GM21737 (cell line): ENCODE data around the gene FRMPD2.
"Not testable (repeated sequence)": the region's sequence is repeated elsewhere in the genome, so short reads cannot be mapped to it uniquely, and the experiment has no call there.

Experiments
- ATAC-seq: cut with Tn5 transposase; IDR thresholded peaks from one replicate; pipeline ENCODE4 v1.9.1; 2021; ENCODE audit warnings: mild to moderate bottlenecking, moderate library complexity; ENCODE audit not compliant: unreplicated experiment

FRMPD2 gene

DNA sequence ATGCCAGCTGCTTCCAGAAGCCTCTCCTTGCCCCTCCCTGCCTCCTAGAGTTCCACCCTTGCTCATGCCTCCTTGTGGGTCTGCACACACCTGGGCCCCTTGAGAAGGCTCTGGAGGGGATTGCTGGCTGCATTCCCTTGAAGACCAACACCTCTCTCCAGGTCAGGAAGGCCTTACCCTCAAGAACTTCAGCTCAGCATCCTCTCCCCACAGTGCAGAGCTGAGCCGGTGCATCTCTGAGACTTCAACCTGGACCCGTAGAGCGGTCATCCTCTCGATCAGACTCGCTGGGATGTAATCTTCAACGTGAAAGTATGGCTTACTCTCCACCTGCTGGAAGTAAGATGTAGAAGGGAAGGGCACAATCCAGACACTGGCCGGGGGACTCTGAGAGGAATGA lies 62.7 kb downstream of the FRMPD2 start:
- no peak for ATAC-seq

DNA sequence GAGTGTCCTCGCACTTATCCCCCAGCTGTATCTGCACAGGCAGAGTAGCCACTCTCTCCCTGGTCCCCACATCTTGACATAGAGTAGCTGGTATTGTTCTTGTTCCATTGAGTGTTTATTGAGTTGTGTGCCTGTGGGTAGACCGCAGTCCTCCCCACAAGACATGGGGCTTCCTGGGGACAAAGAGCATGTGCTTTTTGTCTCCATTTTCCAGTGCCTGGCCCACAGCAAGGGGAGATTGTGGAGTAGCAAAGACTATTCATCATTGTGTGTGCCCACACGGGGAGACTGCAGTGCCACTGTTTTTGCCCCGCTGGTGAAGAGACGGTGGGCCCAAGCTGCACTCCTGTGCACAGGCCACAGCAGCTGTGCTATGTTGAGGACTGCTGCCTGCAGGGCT lies 63.5 kb downstream of the FRMPD2 start:
- ATAC-seq = no peak

DNA sequence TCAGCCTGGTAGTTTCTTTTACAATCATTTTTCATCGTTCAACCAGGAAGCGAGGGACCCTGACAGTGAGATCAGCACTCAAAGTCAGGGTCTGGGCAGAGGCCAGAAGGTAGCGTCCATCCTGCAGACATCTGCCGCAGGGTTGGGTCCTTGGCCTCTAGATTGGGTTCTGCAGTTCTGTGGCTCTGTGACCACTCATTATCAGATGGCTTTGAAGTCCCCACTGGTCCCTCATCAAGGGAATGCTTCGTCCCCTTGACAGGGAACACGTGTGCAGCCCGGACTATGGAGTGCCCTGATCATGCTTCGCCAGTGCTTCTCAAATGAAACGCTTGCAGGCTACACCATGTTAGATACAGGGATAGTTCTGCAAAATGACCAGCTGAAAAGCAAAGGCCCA lies 64.1 kb downstream of the FRMPD2 start:
- ATAC-seq = no peak

DNA sequence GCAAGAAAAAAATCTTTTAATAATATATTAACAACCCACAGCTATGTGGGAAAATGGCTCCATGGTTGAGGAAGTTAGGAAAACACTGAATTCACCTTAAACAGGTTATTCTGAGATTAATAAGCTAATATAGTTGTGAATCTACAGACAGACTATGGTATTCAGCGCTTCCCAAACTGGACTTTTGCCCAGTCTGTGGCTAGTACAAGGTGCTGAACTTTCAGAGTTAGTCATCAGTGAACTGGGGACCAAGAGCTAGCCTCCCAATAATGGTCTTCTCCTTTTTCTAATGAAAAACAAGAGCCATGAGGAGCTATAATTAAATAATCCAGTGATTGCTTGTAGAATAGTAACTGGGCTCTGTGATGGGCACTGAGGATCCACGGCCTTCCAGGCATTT lies 65.3 kb downstream of the FRMPD2 start:
- no peak for ATAC-seq

DNA sequence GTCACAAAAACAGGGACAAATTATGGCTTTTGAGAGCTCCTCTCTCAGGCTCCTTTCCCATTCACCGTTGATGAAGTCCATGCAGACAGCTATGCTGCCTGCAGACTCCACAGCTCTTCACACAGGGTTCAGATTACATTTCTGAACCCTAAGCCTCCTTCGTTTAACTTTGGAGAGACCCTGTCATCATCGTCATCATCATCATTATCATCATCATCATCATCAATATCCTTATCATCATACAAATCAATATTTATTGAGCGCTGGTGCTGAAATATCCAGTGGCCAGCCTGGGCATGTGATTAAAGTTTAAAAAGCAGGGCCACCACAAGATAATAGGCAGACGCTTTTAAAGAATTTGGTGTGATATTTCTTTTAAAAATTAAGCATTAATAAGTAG lies 66.6 kb downstream of the FRMPD2 start:
- no peak for ATAC-seq

DNA sequence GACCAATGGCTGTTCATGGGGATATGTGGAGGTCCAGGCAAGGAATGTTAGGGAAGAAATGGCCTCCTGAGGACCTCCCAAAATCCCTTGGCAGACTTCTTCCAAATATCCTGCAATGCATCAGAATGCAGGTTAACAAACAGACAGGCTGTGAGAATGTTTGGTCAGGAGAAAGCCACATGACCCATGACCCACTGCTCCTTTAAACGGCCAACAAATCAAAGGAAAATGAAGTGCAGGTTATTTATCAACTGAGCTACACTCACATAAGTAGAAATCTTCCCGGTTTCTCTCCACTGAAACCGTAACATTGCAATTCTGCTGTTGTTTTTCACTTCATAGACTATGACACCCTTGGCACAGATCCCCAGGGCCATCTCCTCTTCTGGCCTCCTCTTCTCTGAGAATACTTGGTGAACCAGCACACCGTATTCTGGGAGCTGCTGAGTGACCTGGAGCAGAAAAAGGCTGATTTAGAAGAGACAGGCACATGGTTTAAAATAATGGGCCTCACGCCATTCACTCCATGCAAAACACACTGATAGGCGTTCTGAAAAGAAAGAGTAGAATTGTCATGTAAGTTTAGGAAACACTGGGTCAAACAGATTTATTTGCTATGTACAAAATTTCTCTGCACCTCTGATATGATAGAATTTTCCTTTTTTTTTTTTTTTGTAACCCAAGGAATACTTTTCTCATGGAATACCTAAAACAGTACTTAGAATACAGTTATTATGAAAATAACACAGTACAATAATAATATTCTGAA lies 67.8 kb downstream of the FRMPD2 start:
- no peak for ATAC-seq

DNA sequence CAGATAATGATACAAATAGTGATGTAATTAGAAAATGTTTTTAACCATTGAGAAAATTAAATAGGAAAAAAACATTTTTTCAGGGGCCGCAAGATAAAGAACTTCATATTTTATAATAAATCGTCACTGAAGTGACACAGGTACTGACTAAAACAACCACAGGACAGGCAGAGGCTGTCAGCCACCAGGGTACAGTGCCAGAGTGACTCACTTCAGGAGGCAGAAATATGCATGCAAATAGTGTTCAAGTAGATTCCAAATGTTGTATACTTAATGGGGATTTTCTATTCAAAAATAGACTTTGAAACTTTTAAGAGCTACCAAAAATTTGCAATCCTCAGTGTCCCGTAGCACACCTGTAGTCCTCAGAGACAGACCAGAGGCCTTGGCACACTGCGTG lies 68.6 kb downstream of the FRMPD2 start:
- ATAC-seq = no peak

DNA sequence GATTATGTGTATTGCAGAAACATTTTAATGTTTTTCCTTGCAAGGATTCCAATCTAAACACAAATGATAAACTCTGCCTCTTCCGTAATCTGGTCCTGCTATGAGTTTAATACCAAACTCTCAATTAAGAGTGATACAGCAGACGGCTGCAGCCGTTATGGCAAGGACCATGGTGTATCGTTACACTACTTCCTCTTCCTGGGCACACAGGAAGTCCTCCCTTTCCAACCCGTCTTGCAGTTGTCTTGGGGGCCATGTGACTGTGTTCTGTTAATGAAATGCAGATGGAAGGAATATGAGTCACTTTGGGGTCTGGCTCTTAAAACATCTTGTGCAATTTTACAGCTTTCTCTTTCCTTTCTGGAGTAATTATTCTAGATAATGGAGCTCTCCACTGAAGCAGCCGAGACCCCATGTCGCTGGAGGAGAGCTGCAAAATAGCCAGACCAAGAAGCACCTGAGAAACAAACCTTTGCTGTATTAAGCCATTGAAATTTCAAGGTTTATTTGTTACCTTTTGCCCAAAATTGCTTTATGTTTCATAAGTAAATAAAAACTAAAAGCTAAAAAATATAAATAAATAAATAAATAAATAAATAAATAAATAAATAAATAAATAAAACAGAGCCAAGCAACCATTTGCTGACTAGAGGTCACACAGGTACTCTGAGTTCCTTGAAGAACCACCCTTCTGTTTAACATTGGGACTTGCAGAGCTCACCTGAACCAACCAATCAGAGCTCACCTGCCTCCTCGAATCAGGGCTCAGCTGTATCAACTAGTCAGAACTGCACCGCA lies 74.7 kb downstream of the FRMPD2 start:
- no peak for ATAC-seq

DNA sequence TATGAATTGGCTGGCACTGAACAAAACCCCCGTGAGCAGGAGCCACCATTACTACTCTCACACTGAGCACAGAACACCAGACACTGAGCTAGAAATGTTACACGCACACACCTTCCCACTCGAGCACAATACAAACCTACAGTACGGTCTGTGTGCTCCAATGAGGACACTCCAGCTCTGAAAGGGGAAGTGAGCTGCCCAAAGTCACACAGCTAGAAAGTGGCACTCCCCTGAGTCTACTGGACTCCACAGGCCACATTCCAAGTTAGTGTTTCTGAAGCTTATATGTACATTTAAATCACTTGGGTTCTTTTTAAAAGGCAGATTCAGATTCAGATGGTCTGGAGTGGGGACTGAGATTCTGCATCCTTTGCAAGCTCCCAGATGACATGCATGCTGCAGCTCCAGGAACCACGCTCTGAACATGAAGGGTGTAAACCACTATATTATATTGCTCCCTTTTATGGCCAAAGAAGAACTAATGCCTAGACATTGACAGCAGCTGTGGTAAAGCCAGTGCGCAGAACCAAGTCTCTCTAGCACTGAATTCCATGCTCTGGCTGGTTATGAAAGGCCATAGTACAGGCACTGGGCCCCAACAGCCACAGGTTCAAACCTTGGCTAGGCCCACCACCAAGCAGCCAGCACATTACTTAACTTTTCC lies 77.1 kb downstream of the FRMPD2 start:
- no peak for ATAC-seq

DNA sequence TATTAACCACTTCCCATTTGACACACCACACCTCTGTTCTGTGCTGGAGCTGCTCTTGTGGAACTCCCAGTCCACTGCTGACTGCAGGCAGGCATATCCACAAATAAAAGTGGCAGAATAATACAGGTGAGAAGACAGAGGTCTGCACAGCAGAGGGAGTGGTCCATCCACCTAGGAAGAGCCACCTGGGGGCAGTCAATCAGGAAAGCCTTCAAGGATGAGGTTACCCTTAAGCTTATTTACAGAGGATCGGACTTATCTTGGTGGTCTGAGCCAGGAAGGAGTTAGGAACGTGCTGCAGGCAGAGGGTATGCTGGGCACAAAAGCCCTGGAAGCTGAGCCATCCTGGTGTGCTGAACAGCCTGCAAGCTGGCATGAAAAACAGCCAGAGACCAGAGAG lies 78.7 kb downstream of the FRMPD2 start:
- ATAC-seq = no peak

DNA sequence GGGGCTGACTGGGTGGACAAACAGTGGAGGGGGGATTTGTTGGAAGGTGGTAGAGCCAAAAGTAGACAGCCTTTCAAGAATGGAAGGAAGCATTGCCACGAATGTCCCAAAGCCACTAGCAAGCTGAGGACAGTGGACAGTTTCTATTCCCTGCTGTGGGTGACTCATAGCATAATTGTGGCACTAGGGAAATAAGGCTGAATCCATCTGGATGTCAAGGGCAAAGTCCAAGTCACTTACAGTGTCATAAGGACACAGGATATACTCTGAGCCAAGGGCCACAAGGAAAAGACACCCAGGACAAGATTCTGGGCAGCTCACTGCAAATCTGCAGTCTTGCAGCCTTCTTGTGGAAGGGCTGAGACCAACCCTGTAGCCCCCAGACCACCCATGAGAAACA lies 79.7 kb downstream of the FRMPD2 start:
- ATAC-seq = no peak

DNA sequence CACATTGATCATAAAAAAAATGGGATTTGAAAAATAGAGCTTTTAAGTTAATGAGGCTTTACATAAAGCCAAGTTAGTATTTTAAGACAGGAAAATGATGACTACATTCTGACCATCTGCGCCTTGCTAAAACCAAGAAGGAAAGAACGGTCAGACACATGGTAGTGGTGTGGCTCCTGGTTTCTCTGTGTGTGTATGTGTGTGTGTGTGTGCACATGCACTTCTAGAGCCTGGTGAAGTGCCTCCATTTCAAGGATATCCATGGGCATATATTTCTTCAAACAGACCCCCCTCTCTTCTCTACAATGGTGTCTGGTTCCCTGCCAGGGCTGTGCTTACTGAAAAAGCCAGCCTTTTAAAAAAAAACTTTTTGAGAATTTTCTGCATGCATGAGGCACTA lies 80.9 kb downstream of the FRMPD2 start:
- ATAC-seq = no peak

DNA sequence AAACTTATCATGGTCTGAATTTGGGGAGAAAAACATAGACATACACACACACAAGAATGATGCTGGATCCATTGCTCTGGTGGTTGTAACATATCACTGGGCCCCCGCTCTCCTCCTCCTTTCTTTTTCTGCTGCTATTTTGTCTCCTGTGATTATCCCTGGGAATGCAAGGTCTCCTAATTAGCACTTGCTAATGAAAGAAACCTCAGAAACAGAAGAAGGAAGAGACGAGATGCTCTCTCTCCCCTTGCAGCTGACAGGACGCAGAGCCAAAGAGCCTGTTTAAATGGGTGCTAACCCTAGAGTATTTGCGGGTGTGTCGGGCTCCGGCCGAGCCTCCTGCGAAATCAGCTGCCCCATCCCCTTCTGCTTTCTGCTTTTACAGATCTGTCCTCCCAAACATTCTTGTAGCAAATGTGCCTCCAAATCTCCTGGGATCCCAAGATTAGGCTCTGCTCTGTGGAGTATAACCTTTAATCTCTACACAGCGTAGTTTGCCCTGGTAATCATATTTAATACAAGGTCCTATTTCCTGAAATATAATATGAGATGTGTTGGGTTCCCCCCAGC lies 81.5 kb downstream of the FRMPD2 start:
- ATAC-seq = no peak

DNA sequence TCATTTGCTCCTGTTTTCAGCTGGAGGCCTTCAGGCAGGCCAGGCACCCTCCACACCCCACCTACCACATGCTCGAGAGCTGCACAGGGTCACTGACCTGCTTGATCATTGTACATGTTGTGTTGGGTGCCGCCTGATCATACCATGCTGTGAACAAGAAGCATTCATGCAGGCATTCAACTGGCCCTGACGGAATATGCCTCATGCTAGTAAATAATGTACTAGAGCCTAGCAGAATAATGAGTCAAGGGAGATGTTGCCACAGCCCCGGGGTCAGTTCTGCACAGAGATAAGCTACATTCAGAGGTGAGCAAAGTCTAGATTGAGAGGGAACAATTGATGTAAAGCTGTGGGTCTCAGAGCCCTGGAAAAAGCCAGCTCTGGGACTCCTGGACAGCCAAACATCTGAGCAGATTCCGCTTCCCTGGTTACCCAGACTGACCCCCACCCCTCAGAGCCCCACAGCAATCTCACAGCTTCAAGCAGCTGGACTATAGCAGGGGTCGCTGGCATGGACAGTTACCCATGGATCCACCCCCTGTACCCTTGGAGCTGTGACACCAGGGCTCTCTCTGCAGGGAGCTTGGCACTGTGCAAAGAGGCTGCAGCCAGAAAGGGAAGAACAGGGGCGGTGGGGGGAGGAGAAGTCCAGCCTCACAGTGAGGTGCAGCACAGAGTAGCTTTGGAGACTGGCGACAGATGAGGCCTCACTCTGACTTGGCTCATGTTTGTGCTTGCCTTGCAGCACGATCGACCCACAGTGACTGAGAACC lies 86.6 kb downstream of the FRMPD2 start:
- ATAC-seq = no peak

DNA sequence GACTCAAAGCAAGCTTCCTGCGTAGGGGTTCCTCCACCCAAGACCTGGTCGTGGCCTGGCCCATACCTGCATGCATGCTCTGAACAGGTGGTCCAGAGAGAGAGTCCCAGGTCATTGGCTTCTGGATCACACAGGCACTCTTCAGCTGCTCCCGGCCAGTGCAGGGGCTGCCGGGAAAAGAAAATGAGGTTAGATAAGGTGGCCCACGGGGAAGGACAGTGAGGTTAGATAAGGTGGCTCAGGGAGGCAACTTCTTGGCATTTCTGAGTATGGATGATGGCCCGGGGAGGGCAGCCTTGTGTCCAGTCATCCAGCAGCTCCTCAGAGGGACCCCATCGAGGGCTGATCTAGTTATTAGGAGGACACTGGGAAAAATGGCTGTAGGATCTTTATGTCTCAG lies 87.4 kb downstream of the FRMPD2 start:
- ATAC-seq = no peak

DNA sequence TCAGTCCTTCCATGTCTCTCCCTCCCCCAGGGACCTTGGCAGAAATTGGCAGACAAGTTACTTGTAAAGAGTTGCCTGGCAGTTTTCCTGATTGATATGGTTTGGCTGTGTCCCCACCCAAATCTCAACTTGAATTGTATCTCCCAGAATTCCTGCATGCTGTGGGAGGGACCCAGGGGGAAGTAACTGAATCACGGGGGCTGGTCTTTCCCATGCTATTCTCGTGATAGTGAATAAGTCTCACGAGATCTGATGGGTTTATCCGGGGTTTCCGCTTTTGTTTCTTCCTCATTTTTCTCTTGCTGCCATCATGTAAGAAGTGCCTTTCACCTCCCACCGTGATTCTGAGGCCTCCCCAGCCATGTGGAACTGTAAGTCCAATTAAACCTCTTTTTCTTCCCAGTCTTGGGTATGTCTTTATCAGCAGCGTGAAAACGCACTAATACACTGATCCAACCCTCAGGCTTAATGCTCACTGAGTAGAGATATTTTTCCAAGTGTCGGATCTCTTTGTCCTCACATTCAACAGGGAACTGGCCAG lies 88.2 kb downstream of the FRMPD2 start:
- ATAC-seq = not testable (repeated sequence)

DNA sequence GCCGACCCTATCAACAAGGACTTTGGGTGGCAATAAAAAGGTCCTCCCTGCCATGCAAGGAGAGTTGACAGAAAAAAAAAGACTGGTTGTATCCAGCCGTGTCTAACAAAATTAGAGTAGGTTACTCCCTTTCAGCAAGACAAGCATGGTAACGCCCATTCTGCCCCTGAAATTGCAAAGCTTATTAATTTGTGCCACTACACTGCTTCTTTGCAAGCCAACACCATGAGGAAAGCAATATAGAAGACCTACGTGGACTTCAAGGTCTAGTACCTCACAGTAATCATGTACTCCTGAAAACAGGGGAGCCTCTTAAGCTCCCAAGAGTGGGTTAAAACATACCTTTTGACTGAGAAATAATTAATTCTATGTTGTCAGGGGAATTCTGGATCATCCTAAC lies 90.3 kb downstream of the FRMPD2 start:
- ATAC-seq = no peak

DNA sequence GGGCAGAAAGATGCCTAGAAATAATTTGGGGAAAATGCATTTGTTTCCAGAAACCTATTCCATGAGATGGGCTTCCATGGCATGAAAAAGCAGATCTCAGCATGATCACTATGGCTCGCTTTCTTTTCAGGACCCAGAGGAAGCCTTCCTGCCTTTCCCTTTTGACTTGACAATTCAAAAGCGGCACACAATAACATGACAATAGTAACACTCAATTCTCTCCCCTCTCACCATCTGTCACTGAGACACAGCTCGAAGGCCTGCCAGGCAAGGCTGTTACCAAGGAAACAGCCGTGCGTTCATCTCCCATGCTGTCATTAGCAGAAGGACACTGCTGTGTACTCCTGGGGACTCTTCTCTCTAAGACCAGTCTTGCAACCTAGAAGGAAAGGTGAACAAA lies 101.8 kb downstream of the FRMPD2 start:
- not testable (repeated sequence) for ATAC-seq

DNA sequence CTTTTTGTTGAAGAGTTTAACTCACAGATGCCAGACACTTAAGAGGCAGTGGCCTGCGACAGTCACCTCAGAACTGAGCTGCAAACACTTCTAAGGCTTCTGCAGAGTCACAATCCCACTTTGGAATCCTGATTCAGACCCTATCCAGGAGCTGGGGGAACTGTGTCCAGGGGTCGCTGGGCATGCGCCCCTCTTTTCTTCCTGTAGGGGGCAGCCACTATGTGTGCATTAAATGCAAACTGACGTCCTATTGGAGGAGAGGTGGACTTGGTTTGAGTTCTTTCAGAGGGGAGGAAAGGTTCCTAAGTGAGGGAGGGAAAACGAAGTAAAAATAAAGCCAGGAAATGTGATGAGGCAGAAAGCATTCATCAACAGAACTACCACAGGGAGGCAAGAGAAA lies 113.8 kb downstream of the FRMPD2 start:
- ATAC-seq = not testable (repeated sequence)

DNA sequence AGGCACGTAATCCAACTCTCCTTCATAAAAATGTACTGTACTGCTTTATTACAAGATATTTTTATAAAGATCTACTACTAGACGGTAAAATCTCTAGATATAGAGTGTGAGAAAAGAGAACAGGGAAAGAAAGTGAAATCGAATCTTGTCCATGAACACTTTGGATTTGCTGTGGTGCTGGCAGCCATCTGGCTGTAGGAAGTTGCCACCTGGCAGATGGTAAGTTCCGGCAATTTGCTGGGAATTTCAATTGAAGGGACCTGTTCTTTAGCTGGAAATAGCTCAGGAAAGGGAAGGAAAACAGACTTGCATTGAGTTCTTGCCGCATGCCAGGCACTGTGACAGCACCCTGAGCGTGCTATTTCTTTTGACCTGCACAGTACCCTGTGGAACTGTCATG lies 114.3 kb downstream of the FRMPD2 start:
- not testable (repeated sequence) for ATAC-seq
